NCI-H2029 (cell line): ENCODE data around the gene KLC1.
"Not testable (repeated sequence)": the region's sequence is repeated elsewhere in the genome, so short reads cannot be mapped to it uniquely, and the experiment has no call there.

Source experiments
- DNase-seq: peaks from one replicate; lab custom pipeline; 2025; lab: John Stamatoyannopoulos, UW

The KLC1 gene

DNA sequence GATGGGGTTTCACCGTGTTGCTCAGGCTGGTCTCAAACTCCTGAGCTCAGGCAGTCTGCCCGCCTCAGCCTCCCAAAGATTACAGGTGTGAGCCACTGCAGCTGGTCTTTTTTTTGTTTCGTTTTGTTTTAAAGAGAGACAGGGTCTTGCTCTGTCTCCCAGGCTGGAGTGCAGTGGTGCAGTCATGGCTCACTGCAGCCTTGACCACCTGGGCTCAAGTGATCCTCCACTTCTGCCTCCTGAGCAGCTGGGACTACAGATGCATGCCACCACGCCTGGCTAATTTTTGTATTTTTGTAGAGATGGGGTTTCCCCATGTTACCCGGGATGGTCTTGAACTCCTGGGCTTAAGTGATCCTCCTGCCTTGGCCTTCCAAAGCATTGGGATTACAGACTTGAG lies 62.6 kb downstream of the KLC1 start:
- not testable (repeated sequence) for DNase-seq

DNA sequence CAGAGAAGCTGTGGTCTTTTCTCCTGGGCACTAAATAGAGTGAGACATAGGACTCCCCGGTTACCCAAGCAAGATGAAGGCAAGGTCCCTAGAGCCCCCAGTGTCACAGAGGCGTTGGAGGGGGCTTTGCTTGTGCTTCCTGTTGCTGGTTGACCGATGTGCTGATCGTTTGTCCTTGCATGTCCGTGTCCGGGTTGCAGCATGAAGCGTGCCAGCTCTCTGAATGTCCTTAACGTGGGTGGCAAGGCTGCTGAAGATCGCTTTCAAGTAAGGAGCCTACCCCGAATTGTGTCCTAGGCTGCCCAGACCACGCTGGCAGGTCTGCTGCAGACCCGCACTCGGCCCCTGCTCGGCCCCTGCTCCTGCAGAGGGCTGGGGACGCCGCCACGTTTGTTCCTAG lies 63.1 kb downstream of the KLC1 start:
- DNase-seq, result no peak

GRCh38 chr14:103692871-103693270 lies 63.9 kb downstream of the KLC1 start:
- no peak for DNase-seq

DNA sequence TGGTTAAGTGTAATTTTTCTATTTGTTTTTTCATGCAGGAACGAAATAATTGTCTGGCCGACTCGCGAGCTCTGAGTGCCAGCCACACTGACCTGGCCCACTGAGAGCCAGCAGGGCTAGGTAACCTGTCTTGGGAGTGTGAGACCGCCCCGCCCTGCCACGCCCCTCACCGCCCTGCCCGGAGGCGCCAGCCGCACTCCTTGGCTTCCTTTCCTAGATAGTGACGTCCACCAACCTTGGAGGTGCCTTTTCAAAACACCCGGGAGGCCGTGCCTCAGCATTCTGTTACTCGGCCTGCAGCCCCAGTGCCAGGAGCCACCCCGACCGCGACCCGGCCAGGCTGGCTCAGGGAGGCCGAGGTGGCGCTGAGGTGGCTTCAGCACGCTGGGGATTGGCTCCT lies 64.5 kb downstream of the KLC1 start:
- DNase-seq, result no peak

GRCh38 chr14:103694572-103695026 lies 65.6 kb downstream of the KLC1 start:
- DNase-seq, result no peak

GRCh38 chr14:103695296-103696069 lies 66.5 kb downstream of the KLC1 start:
- DNase-seq, result no peak

- DNase-seq, result no peak
Observed at GRCh38 chr14:103696070-103696402, 67.0 kb downstream of the KLC1 start.

DNA sequence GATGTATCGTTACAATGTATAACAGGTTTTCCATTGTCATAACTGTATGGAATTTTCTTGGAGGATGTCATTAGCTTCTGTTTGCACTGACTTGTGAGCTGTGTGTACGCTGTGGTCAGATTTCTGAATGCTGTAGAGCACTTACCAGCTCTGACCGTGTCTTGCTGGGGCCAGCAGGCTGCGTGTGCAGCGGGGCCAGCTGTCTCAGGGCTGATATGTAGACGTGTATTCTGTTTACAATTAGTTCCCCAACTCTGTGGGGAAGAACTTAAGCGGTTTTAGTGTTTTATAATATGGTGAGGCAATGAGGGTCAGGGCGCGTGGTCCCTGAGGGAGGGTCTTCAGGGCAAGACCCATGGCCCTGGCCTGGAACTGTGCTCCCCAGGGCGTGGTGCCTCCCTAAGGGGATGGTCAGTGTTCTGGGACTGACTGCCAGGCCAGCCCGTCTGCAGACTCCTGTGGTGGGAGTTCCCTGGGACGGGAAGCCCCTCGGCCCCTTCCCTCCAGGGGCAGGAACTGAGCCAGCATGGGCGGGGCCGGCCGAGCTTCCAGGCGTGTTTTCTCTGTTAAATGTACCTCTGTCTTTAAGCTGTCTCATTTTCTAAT lies 67.6 kb downstream of the KLC1 start:
- DNase-seq, result no peak

GRCh38 chr14:103697206-103697602 lies 68.2 kb downstream of the KLC1 start:
- no peak for DNase-seq

DNA sequence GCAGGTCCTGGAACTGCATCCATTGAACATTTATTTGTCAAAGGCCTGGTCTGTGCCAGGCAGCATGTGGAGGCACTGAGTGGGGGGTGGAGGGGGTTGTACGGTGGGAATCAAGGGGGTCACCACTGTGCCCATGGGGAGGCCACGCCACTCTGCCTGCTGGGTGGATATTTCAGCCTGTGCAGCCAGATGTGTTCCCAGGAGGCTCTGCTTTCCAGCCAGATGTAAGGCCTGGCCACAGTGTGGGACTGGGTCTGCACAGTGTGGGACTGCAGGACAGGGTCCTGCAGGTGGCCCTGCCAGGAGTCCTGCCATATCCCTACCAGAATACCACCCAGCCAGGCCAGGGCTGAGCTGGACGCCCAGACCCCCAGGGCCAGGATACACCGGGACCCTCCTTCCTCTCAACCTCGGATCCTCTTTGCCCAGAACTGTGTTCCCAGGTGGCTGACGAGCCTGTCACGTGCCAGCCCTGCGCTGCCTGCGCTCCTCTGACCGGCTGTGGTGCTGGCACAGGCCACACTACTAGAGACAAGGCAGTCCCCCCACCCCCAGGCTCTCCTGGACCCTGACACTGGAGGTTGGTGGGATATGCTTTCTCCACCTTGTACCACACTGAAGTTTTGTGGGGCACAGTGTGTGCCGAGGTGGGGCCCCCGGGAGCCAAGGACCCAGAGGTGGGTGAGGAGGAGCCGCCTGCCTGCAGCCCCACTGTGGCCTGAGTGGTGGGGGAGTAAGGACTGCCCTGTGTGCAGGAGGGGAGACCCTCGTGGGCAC lies 68.8 kb downstream of the KLC1 start:
- no peak for DNase-seq

- peak; percentile 44 for DNase-seq
Observed at GRCh38 chr14:103698380-103699260, 69.6 kb downstream of the KLC1 start.

DNA sequence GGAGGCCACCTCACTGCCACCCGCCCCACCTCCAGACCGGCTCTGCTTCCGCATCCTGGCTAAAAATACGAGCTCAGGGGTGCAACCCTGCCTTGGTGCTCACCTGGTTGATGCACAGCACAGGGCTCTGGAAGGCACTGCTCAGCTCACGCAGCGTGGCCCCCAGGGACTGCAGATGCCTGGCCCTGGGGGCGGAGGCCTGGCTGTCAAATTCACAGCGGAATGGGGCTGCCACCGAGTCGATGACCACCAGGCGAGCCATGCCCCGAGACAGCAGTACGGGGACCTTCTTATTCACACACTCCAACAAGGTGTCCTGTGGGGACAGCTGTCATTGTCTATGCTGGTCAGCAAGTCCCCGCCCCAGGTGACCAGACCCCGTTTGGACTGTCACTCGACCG lies 70.2 kb downstream of the KLC1 start:
- DNase-seq, result no peak

DNA sequence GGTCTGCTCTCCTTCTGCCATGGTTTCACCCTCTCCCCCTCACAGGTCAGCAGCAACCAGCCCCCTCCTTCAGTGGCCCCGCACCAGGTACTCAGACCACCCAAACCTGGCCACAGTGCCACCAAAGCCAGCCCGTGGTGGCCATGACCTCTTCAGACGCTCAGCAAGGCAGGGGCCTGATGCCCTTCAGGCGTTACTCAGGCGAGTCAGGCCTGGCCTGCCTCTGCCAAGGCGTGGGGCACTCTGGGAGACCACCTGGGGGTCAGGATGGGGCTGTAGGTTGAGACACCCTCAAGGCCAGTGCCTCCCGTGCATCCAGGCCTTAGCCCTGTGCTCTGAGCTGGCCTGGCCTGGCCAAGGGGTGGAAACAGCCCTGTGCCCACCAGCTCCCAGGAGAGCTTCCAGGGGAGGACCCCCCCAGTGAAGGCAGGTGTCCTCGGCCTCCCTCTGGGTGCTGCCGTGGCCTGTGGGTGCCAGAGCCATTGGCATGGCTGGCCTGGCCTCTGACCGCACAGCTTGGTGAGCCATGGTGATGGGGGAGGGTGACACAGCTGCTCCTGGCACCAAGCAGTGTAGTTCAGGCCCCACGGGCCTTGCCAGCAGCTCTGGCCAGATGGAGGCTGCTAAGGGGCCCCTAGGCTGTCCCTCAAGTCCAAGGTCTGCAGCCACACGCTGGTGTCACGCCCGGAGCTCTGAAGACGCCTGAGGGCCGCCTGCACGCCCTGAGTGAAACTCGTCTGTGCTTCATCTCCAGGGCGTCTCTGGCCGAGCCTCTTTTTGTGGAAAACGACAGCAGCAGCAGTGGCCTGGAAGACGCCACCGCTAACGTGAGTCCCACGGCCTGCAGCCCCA lies 71.1 kb downstream of the KLC1 start:
- DNase-seq, result no peak

DNA sequence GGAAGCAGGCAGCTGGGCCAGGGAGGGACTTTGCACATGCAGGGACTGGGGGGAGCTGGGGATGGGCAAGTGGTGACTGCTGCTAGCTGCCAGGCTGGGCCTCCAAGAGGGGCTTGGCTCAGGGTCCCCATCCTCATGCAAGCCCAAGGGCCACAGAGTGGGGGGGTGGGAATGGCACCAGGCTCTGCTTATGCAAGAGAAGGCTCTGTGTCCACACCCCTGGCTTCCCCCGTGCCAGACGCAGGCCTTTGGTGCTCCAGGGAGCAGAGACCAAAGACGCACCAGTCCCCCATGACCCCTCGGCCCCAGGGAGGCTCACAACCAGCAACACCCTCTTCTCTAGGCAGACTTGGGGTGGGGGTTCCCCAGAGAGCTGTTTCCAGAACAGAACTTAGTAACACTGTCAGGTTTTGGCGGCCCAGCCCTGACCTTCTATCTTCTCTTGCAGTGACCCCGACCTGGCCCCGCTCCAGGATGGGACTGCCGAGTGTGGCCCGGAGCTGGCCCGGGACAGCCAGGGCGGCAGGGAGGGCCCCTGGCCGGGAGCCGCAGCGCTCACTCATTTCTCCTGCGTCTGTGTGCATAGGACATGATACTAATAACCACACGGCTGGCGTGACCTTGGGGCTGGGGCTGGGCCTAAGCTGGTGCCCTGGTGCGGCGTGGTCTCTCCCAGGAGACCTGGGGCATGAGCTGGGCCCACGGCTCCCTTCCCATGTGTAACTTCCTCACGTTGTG lies 71.9 kb downstream of the KLC1 start:
- no peak for DNase-seq

DNA sequence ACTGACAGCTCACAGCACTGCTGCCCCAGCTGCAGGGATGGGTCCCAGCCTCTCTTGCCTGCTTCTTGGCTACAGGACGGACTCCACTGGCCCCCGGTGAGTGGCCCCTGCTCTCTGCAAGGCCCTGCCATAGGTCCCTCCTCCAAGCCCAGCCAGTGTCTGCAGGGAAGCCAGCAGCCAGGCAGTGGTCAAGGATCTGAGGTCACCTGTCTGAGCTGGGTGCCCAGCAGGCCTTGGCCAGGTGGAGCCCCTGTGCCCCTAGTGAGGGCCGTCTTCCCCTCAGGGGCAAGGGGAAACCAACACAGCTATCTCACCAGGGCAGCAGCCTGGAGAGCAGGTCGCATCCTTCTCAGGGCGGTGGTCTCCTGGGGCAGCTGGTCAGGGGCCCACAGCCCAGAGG lies 73.1 kb downstream of the KLC1 start:
- DNase-seq, result no peak

GRCh38 chr14:103702497-103703432 lies 73.8 kb downstream of the KLC1 start:
- DNase-seq, result no peak

GRCh38 chr14:103703433-103704385 lies 74.7 kb downstream of the KLC1 start:
- no peak for DNase-seq

- DNase-seq, result no peak
Observed at GRCh38 chr14:103704708-103705107, 75.7 kb downstream of the KLC1 start.
